NK-92 (cell line): Measurements from ENCODE around the gene IFNL3.

Source experiments
- DNase-seq: peaks from one replicate; lab custom pipeline; 2025; ENCODE audit not compliant: unreplicated experiment; lab: John Stamatoyannopoulos, UW

Gene IFNL3

GRCh38 chr19:39194832-39195542 lies 49.8 kb downstream of the IFNL3 start:
- DNase-seq, result no peak

DNA sequence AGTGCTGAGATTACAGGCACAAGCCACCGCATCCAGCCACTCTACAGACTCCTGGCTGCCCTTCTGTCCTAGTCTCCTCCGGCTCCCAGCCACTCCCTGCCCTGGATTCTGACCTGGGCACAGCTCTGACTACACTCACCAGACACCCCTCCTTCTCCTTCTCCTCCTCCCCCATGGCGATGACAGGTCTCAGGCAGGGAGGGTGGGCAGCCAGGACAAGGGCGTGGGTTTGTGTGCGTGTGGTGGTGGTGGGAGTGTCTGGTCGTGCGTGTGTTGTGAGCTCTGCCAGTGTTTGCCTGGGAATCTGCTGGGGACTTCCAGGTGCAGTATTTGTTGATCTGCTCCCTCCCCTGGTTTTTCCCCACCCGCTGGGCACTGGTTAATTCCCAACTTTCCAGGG lies 51.0 kb downstream of the IFNL3 start:
- no peak for DNase-seq
